GM21737 (cell line): ENCODE results near the gene ATP6V0C.
"Not testable (repeated sequence)": the region's sequence is repeated elsewhere in the genome, so short reads cannot be mapped to it uniquely, and the experiment has no call there.

Source experiments
- ATAC-seq: cut with Tn5 transposase; IDR thresholded peaks from one replicate; pipeline ENCODE4 v1.9.1; 2021; ENCODE audit warnings: mild to moderate bottlenecking, moderate library complexity; ENCODE audit not compliant: unreplicated experiment

ATP6V0C gene

GRCh38 chr16:2527071-2527783 is 13.5 kb downstream of the ATP6V0C start:
- ATAC-seq, result no peak

GRCh38 chr16:2527784-2528100 is 14.0 kb downstream of the ATP6V0C start:
- no peak for ATAC-seq

- ATAC-seq, result no peak
These were observed 14.7 kb downstream of the ATP6V0C start for GRCh38 chr16:2528161-2529060.

- no peak for ATAC-seq
These were observed 15.5 kb downstream of the ATP6V0C start for GRCh38 chr16:2529061-2529931.

- ATAC-seq, result no peak
These were observed 16.3 kb downstream of the ATP6V0C start for GRCh38 chr16:2529961-2530628.

- ATAC-seq, result no peak
These were observed 17.0 kb downstream of the ATP6V0C start for GRCh38 chr16:2530629-2531318.

GRCh38 chr16:2531371-2531695 is 17.6 kb downstream of the ATP6V0C start, which contains the start of gene CEMP1:
Gene CEMP1 (minus strand): TSS chr16:2531408. CDS start chr16:2531073, 335 bp downstream.
- peak; percentile 3 for ATAC-seq

- peak; percentile 71 for ATAC-seq
These were observed 18.1 kb downstream of the ATP6V0C start for GRCh38 chr16:2531696-2532493.

GRCh38 chr16:2532494-2533141 is 18.9 kb downstream of the ATP6V0C start:
- ATAC-seq, result no peak

- ATAC-seq, result not testable (repeated sequence)
These were observed 19.5 kb downstream of the ATP6V0C start for GRCh38 chr16:2533142-2533755.

- no peak for ATAC-seq
These were observed 20.2 kb downstream of the ATP6V0C start for GRCh38 chr16:2533912-2534311.

GRCh38 chr16:2534335-2534734 is 20.6 kb downstream of the ATP6V0C start:
- not testable (repeated sequence) for ATAC-seq

GRCh38 chr16:2535625-2536013 is 21.9 kb downstream of the ATP6V0C start:
- no peak for ATAC-seq

GRCh38 chr16:2537451-2538379 is 24.0 kb downstream of the ATP6V0C start, which contains the start of gene PDPK1:
Gene PDPK1 (plus strand): TSS chr16:2538021. CDS start chr16:2538113, 92 bp downstream.
- peak; percentile 68 for ATAC-seq

GRCh38 chr16:2539192-2539844 is 25.6 kb downstream of the ATP6V0C start:
- not testable (repeated sequence) for ATAC-seq

GRCh38 chr16:2539845-2540458 is 26.2 kb downstream of the ATP6V0C start:
- not testable (repeated sequence) for ATAC-seq
